CD4-positive, alpha-beta T cell treated with Interleukin-4 for 1 hour (primary cell): ENCODE results near the gene DNASE1L3.

ENCODE experiments used
- DNase-seq, 2 donors: peaks; one replicate each; pipeline ENCODE4 v3.0.0-alpha.2; 2020 to 2022

The DNASE1L3 gene

DNA sequence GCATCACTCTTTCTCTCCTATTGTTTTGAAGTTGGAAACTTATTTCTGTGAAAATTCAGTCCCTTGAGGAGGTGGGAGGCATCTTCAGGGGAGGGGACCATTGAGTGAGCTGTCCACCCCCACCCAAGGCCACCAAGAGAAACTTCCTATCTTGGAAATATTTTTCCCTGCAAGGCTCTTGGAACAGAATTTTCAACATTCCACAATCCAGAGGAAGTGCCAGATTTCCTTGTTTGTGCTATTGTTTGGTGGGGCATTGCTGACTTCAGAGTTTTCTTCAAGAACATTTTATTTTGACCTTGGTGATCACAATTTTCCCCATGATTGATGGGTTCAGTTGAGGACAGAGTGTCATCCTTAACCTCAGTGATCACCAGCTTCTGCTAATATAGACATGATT is 12.0 kb downstream of the DNASE1L3 start:
- DNase-seq: no peak

DNA sequence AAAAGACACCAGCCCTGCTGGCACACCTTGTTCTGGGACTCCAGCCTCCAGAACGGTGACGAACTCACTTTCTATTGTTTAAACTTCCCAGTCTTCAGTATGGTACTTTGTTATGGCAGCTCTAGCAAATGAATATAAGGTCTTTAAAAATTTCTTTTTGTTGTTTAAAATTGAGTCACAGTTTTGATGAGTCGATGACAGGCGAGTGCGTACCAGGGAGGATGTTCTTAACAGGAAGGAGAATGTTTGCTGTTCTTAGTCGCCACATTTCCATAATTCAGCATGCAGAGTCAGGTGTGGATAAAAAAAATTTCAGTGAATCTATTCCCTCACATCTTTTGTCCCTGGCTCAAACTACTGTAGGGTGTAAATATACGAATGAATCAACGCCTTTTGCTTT is 12.4 kb downstream of the DNASE1L3 start:
- DNase-seq: no peak

DNA sequence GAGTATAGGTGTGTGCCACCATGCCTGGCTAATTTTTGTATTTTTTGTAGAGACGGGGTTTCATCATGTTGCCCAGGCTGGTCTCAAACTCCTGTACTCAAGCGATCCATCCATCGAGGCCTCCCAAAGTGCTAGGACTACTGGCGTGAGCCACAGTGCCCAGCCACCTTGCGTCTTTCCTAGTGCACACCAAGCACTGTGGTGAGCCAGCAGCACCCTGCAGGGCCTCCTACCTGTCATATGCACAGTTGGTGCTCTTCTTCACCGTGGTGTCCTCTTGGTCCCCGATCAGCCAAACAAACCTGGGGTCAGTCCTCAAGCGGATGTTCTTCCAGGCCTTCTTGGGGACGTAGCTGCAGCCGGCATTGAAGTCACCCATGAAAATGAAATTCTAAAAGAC is 13.2 kb downstream of the DNASE1L3 start:
- no peak for DNase-seq

DNA sequence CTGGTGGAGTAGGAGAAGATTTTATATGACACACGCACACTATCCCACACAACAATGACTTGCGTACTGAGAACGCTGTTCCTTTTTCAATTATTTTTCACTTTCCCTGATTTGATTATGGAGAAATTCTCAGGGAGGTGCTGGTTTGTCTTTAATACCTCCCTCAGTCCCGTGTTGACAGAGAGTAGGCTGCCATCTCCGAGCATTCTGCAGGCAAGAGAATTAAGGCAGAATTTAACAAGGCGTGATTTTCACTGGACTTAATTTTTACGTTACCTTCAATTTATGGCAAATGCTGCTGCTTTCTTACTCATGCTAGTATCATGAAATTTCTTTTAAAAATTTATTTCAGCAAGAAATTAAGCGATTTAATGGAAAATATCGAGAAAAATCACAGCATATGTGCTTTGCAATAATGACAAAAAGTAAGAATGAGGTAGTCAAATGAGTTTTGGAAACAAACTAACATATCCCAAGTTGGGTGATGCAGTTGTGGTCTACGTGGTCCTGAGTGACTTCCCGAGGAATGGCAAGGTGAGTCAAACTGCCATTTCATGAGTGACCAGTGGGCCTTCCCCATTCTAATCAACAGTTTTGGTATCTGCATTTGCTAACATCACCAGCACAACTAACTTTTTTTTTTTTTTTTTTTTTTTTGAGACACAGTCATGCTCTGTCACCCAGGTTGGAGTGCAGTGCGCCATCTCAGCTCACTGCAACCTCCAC is 16.9 kb downstream of the DNASE1L3 start:
- DNase-seq: no peak

DNA sequence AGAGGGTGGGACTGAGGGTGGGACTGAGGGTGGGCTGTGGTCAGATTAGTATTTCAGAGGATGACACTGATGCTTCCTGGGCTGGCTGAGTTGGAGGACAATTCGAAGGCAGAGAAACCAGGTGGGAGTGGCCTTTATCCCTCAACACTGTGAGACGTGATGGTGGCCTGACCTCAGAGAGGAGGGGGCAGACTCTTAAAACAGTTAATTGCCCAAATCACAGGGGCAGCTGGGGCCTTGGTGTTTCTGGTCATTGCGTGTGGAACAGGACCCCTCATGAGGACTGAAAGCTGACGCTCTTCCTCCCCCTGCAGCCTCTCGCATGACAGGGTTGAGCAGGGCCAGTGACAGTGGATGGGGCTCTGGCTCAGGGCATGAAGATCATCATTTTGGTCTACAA is 18.7 kb downstream of the DNASE1L3 start:
- DNase-seq: no peak

DNA sequence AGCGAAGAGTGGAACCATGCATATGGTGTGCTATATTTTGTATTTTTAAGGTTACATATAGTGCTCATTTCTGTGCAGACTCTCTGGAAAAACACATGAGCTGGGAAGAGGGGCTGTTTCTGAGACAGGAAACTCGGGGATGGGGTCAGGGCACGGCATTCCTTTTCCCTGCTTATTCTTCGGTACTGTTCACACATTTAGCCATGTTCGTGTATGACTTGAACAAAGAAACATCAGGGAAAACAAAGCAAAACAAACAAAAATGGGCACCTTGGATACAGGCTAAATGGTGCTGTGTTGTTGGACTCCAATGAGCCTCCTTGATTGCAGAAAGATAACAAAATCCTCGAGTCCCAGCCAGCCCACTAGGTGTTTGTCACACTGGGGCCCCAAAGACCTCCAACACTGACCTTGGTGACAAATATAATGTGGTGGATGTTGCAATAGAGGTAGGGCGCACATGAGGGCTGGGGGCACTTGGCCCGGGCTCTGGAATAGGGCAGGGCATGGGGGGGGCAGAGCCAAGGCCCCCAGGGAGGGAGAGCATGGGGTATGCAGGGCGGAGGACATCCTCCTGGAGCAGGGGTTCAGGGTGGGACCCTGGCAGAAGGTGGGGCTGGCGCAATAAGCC is 19.3 kb downstream of the DNASE1L3 start:
- DNase-seq: no peak

DNA sequence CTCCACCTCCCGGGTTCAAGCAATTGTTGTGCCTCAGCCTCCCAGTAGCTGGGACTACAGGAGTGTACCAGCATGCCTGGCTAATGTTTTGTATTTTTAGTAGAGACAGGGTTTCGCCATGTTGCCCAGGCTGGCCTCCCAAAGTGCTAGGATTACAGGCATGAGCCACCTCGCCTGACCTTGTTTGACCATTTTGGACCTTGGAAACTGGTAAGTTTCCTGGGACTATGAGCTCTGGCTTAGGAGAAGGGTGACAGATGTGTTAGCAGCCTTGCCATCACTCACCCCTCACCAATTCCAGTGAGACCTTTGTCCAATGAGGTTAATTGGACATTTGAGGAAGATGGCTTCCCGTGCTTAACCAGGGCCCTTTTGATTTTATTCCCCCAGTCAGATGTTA is 19.9 kb downstream of the DNASE1L3 start:
- DNase-seq: no peak

DNA sequence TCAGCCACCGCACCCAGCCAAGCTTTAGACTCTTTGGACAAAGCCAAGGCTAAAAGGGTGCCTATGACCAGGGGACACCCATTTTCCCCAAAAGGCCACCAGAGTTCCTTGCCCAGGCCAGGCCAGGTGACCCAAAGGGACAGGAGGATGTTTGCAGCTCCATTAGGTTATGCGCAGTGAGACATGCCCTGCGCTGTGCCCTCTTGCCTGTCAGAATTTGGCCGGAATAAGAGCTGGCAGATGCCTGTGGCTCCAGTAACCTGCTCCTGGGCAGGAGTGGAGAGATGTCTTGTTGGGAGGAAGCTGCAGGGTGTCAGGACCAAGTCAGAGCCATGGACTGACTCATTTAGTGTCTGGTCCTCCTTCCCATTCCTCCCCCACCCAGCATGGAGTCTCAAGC is 20.5 kb downstream of the DNASE1L3 start:
- no peak for DNase-seq

DNA sequence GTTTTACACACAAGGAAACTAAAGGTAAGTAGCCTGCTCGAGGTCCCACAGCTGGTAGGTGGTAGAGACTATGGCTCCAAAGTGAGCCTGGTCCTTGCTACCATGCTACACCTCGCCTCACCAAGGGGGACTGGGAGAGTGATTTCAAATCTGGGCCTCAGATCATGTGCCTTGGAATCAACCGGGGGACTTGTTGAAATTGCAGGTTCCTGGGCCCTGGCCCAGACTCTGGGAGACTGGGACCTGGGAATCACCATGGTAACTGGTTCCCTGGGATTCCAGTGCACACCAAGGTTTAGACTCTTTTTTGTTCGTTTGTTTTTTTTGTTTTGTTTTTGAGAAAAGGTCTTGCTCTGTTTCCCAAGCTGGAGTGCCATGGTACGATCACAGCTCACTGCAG is 21.1 kb downstream of the DNASE1L3 start:
- DNase-seq: no peak

DNA sequence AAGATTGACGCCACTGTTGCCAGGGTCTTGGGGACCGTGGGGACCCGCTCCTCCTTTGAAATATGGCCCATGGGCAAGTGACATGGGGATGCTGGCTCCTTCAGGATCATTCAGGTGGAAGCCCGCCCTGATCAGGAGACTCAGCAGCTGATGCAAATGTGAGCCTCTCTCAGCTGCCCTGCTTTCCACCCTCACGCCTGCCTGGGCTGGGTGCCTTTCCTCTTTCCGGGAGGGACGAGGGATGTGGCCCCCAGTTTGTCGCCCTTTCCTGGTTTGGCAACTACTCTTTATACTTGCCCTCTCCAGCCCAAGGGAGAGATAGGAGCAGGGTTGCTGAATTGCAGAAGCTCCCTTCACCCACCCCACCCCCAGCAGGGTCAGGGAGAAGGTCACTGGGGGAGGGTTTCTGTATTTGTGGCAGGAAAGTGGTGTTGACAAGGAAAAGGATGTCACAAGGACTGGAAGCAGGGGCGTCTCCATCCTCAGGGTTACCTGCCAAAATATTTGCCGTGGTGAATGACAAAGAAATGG is 21.8 kb downstream of the DNASE1L3 start:
- DNase-seq: no peak

DNA sequence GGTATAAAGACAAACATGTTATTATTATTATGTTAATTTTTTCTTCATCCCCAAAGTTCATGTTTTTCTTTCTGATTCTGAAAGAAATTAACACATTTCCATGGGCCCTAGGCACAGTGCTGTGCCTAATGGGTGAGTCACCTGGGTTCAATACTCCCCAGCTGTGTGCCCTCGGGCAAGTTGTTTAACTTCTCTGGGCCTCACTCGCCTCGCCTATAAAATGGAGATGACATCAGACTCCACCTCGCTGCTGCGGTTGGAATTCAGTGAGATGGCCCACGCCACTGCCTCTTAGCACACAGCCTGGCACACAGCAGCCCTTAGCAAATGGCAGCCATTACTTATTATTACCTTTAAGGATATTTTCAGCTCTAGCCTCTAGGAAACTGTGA is 22.6 kb downstream of the DNASE1L3 start:
- no peak for DNase-seq

DNA sequence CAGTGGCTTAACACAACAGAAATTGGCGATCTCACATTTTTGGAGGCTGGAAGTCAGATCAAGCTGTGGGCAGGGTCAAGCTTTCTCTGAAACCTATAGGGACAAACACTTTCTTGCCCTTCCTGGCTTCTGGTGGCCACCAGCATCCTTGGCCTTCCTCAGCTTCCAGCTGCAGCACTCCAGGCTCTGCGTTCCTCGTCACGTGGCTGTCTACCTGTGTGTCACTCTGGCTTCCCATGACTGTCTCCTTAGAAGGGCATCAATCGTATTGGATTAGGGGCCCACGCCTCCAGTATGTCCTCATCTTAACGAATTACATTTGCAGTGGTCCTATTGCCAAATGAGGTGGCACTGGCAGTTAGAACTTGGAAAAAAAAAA is 25.8 kb downstream of the DNASE1L3 start:
- DNase-seq: no peak

DNA sequence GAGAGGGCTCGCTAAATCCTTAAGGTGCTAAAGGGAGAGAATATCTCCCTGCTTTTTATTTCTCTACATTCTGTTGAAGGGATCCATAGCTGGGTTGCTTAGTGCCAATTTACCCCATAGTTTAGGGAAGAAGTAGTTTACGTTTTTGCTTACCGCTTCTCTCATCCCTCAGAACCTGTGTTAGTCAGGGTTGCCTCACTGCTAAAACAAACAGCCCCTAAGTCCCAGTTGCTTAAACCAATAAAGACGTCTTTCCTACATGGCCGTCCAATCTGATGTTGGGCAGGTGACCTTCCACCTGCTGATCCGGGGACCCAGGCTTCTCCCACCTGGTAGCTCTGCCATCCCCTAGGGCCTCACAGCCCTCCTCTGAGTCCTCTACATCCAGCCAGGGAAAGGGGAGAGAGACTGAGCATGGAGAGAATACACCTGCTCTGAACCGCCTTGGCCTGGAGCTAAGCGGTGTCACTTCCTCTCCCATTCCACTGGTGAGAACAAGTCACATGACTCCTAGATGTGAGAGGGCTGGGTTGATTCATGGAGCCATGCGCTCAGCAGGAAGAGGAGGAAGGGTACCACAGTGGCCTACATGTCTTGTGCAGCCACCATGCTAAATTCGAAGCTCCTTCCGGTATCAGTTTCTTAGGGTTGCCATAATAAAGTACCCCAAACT is 26.3 kb downstream of the DNASE1L3 start:
- no peak for DNase-seq

DNA sequence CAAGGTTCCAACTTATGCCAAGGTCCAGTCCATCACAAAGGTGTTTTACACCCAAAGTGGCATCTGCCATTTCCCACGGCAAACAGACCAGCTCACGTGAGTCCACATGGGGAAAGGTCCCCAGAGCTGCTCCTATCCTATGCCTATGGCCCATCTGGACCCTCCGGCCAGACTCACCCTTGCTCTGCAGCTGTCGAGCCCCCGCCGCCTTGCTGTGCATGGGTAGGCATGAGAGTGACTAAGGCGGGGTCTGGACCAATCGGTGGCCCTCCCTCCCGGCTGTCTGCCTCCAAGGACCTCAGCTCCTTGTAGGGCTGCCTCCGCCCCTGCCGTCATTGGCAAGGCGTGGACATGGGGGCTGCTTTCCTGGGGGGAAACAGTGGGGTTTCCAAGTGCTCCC is 26.9 kb downstream of the DNASE1L3 start:
- DNase-seq: no peak

DNA sequence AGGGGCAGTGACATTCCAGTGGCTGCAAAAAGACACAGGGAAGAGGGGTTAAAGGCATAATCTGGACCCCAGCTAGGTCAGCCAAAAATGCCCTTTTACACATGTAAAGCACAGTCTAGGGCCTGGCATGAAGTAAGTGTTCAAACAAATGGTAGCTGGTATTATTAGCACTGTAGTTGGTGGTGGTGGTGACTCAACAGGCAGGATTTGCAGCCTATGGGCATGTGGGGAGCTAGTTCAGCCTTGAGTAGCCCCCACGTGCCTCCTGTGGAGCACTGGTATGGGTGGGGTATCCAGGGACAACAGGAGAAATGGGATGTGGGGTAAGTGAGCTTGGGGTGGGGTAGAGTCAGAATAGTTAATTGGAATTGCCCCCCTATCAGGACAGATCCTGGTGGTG is 27.6 kb downstream of the DNASE1L3 start:
- DNase-seq: no peak

DNA sequence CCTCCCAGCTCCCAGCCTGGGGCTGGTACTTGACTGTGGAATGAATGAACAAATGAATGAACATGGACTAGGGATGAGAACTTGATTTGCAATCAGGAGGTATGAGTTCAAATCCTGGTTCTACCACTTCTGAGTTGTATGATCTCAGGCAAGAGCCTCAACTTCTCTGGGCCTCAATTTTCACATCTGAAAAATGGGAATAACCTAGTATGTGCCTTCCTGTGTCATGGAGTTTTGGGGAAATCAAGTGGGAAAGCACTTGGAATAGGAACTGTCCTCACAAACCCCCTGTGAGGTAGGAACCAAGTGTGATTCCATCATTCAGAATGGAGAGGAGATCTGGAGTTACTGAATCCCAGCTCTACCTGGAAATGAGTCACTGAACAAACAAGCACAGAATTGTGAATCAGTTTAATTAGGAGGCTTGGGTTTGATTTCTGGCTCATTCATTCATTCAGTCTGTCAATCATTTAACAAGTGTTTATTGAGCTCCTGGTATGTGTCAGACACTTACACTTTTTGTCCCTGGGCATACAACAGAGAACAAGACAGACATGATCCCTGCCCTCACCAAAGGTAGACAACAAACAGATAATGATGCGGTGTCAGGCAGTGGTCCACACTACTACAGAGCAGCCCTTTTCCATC is 29.7 kb downstream of the DNASE1L3 start:
- no peak for DNase-seq

DNA sequence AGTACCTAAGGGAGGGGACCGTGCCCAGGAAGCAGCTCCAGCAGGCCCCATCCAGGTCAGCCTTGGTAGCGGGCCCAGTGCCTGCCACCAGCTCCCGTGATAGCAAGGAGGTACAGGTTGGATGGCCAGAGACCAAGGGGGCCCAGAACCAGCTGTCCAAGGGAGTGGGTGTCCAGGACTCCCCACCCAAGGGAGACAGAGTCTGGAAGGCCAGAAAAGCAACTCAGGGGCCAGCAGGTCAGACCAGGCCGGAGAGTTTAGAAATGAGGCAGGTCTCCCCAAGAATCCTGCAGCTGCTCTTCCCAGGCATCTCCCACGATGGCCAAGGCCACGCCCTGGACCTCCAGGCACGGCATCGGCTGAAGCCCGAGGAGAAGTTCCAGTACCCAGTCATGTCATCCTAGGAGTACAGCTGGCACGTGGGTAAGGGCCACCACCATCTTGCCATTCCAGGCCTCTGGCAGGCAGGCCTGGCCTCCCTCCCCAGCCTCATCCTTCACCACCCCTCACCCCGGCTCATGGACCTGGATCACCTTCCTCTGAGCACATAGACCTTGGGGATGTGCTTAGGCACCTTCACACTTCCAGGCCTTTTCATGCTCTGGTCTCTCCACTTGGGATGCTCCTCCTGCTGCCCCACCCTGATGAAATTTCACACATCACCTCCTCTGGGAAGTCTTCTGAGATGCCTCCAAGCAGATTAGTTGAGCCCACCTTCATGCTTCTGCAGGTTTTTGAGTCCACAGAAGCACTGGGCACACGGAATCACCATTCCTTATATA is 30.5 kb downstream of the DNASE1L3 start:
- no peak for DNase-seq

DNA sequence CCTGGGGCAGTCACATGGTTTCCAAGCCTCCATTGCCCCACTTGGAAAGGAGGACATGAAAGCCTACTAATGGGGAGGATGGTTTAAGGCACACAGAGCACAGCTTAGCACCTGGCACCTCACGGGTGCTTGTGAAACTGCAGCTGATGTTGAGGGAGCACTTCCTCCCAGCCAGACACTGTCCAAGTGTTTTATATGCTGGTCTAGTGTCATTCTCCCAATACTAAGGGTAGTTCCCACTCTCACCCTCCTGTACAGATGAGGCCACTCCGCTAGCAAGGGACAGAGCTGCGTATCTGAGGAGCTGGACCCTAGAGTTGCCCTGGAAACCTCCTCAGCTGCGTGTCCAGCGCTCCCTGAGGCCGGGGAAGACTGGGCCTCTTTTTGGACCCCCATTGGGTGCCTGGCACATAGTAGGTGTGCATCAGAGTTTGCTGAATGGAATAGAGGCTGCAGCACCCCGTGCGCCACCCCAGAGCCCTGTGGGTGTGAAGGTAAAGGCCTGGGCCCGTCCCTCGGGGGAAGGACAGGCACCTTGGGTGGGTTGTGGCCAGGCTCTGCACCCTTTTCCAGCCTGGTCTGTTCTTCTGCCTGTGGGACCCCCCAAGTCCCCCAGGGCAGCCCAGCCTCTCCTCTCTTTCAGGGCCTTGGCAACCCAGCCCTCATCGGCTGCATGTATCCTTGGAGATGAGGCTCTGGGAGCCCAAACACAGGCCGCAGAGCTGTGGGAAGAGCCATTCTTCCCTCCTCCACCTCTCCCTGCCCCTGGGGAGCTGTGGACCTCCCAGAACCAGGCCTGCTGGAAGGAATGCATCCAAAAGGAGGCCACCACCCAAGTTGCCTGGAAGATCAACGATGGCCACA is 31.3 kb downstream of the DNASE1L3 start:
- DNase-seq: no peak

DNA sequence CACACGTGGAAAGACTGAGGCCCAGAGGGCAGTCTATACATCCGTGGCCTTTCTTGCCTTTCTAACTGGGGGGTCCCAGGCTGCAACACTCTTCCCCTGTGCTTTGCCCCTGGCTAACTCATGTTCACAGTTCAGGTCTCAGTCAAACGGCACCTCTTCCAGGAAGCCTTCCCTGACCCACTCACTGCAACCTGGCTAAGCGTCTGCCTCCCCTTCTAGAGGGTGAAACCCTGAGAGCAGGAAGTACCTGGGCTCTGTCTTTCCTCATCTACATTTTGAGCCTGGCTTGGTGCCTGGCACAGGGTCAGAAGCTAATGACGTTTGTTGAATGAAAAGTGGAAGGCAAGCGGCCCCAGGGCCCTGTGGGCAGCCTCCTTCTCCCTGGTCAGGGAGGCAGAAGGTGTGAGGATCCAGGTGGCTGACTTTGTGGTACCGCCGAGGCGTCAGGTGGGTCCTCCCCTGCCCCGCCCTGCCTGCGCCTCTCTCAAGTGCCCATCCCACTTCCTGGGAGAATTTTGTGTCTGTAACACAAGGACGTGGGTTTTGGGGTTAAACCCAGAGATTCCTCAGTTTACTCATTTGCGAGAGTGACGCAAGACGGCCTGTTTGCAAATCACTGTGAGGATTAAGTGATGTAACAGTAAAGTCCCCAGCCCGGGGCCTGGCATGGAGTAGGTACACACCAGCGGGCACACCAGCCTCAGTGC is 32.1 kb downstream of the DNASE1L3 start:
- DNase-seq: no peak

DNA sequence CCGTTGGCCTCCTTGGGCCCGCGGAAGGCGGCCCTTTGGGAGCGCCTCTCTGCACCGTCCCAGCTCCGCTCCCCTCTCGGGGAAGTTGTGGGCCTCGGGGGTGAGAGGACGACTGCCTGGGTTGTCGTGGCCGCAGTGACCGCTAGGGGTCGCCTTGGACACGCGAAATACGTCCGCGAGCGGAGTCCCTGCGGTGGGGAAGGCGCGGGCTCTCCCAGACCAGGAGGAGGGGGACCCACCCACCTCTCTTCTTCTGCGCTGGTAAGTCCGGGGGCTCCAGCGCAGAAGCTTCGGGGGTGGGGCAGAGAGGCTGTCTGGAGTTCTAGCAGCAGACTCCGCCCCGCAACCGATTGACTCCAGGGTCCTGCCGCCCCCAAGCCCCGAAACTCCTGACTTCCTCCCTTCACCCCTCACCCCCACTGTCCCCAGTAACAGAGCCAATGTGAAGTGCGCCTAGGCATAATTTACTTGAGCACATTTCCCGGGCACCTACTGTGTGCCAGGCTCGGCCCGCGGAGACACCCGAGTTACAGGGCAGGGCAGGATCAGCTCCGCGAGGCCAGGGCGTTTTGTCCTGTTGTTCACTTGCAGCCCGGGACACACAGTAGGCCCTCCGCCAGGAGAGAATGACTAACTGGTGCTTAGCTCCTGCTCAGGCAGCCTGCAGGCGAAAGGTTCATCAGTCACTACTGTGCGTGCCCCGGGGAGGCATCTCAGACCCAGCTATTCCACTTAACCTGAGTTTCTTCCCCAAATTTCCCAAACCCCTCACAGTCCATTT is 32.8 kb downstream of the DNASE1L3 start:
- peak; percentile 86 to 87 for DNase-seq
